GM18909 (cell line): Measurements from ENCODE around the gene KL.

ENCODE experiments used
- ATAC-seq: cut with Tn5 transposase; IDR thresholded peaks from one replicate; pipeline ENCODE4 v1.9.1; 2021; ENCODE audit warnings: mild to moderate bottlenecking; ENCODE audit not compliant: unreplicated experiment, poor library complexity

The KL gene

GRCh38 chr13:33003458-33004019, 12.7 kb upstream of the KL start:
- ATAC-seq = no peak

DNA sequence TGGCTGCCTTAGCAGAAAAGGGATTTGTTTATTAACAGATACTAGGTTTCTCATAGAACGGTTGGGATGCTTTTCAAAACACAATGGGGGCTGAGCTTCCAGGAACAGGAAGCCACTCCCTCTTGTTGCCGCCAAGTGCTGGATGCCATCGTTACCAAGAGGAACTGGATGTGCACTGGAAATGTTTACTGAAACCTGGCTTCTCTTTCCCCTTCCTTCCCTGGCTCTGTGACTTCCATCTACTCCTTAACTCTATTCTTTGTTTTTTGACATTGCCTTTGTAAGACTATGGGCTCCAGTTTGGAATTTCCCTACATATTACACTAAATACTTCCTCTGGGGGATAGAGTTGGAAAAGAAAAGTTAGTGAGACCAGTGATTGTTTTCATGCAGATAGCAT, 11.7 kb upstream of the KL start:
- no peak for ATAC-seq

DNA sequence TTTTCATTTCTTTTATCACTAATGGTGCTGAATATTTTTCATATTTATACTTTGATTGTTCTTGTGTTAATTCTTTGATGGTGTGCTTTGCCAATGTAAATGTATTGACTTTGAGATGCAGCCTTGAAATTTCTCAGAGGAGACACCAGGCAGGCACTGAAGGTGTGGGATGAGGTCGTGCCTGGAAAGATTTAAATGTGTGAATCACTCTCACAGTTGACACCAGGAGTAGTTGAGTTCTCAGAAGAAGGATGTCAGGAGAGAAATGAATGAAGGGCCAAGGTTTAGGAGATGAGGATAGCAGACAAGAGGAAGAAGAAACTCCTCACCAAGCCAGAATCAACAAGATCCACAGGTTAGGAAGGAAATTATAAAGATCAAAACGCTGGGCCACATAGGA, 10.1 kb upstream of the KL start:
- ATAC-seq = no peak

DNA sequence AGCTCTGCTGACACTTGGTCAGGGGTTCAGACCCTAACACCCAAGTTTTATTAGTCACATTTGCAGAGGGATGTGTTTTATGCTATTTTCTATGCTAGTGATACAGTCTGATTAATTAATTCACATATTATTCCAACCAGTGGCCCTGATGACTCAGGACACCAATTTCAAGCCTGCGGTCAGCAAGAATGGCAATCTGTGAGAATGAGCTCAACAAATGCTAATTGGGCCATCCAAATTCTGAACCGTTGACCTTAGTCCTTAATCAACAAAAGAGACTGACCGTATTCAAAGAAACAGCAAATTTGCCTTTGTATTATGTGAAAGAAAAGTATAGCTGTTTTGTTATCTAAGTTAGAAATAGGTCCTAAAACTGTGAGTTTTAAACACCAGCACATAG, 9.6 kb upstream of the KL start:
- no peak for ATAC-seq

DNA sequence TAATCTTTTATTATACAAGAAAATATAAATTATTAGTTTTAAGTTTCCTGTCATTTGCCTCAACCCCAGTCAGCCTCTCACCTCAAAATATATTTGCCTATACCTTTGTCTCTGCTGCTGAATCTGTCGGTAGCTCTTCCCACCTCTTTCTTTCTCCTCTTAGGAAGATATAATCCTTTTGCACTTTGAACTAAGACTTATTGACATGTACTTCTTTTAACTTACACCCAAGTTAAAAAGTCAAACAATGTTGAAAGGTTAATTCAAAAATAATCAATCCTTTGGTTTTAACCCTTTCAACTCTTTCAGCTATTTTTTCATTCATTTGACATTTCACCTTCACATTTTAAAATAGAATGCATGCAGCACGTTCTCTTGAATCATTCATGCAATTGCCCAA, 9.0 kb upstream of the KL start:
- ATAC-seq = no peak

- ATAC-seq = no peak
Measured at GRCh38 chr13:33007950-33008349, 8.3 kb upstream of the KL start.

- ATAC-seq = no peak
Measured at GRCh38 chr13:33008946-33009722, 7.1 kb upstream of the KL start.

DNA sequence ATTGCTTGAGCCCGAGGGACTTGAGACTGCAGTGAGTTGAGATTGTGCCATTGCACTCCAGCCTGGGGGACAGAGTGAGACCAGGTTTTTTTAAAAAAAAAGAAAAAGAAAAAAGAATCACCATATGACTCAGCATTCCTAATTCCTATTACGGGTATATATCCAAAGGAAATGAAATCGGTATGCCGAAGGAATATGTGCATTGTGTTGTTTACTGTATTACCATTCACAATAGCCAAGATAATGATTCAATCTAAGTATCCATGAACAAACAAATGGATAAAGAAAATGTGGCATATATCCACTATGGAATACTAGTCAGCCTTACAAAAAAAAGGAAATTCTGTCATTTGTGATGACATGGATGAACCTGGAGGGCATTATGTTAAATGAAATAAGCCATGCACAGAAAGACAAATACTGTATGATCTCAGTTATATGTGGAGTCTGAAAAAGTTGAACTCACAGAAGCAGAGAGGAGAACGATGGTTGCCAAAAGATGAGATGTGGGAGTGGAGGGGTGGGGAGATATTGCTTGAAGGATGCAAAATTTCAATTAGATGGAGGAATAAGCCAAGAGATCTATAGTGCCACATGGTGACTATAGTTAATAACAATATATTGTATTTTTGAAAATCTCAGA, 4.3 kb upstream of the KL start:
- ATAC-seq = no peak

- no peak for ATAC-seq
Measured at GRCh38 chr13:33014291-33014690, 1.9 kb upstream of the KL start.

DNA sequence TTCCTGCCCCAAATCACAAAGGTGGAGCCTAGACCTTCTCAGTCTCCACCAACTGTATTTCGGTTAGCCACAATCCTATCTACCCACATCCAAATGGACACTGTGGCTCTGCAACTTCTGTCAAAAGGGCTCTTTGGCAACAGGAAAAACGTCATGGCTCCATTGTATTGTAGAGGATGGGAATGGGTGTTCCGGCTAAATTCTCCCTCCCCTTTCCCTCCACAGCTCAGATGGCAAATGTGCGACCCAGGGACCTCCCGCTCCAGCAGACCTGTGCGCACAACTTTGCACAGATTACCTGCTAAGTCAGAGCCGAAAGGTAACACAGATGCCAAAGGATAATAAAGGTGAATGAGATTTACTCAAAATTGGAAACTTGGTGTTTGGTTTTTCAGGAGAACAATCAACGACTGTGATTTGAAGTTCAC, 968 bp upstream of the KL start:
- ATAC-seq = no peak

GRCh38 chr13:33015791-33016323, 366 bp upstream of the KL start:
- peak; percentile 11 for ATAC-seq

DNA sequence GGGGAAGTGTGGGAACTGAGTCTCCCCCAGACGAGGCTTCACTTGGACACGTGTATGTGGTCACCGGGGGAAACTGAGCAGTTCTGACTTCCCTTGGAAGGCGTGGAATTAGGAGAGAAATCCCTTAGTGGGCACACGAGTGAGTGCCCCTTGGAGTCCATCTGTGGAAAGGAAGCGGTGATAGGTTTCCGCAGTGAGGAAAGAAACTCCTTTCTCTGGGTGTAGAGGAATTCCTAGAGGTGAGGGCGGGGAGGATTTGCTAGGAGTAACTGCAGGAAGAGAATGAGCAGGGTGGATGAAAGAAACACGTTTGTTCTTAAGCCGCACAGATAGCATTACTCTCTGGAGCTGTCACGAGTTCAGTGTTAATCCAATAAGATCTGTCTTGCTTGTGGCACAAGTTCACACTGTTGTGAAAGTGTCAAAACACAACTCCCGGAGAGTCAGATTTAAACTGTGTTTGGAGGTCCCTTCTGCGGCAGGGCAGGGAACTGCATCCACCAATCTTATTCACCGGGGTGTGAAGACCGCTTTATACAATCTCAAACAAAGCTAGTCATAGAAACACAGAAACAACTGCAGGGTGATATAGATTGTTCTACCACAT, 1.2 kb downstream of the KL start:
- peak; percentile 79 for ATAC-seq

DNA sequence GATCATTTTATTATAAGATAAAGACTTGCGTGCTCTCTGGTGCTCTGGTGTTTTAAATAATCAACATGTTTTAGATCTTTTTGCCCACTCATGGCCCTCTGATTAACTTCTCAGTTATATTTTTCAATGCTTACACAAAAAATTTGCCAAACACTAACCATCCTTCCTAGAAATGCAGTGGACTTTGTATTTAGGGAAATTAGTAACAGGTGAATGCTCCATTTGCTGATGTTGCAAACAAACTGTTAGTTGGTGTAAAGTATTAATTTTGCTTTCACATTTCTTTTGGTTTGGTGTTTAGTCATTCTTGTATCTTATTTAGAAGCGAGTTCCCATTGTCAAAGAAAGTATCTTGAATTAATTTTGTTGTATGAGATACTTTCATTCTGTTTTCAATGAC, 2.7 kb downstream of the KL start:
- ATAC-seq = no peak

DNA sequence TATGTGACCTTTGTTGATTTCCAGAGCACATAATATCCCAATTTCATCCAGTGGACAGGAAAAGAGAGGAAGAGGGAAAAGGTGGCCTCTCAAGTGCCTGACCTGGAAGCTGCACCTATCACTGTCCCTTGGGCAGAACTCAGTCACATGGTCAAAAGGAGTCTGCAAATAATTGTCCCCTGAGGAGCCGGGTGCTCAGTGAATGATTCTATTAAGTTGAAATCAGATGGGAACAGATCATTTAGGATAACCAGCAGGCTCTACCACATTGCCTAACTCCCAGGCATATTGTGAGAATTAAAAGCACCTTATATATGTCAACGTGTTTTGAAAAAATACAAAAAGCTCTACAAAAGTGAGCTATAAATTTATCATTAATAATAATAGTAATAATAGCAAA, 6.8 kb downstream of the KL start:
- no peak for ATAC-seq

DNA sequence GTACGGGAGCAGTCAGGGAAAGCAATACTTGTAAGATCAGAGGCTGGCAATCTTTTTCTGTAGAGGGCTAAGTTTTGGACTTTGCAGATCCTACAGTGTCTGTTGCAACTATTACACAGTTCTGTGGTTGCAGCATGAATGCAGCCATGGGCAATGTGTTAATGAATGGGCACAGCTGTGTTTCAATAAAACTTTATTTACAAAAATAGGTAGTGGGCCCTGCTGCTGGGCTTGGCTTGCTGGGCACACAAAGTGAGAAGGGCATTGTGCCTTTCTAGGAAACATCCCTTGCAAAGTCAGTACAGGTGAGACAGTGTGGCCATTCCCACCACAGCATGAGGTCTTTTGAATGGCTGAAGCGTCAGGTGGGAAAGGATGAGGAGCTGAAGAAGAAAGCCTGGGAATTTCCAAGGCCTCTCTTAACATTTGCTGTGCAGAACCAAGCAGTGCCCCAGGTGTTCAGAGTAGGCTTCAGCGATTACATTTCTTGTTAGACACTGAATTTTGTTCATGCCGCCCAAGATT, 9.1 kb downstream of the KL start:
- ATAC-seq = no peak

- no peak for ATAC-seq
Measured at GRCh38 chr13:33026489-33027152, 10.4 kb downstream of the KL start.

- no peak for ATAC-seq
Measured at GRCh38 chr13:33028620-33029019, 12.4 kb downstream of the KL start.

DNA sequence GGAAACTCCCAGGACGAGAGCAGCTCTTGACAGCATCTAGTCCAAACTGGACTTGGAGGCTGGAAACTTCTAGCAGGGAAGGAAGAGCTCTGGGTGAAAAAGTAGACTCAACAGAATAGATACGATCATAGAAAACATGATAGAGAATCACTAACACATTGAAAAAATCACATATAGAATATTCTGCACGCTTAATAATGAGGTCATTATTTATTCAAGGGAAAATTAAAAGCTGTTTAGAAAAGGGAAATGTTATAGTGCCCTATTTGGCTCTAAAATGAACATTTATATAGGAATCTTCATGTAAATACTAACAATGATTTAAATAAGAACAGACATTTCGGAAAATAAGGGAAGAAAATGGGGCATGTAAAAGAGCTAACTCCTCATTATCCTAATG, 15.1 kb downstream of the KL start:
- ATAC-seq = no peak

DNA sequence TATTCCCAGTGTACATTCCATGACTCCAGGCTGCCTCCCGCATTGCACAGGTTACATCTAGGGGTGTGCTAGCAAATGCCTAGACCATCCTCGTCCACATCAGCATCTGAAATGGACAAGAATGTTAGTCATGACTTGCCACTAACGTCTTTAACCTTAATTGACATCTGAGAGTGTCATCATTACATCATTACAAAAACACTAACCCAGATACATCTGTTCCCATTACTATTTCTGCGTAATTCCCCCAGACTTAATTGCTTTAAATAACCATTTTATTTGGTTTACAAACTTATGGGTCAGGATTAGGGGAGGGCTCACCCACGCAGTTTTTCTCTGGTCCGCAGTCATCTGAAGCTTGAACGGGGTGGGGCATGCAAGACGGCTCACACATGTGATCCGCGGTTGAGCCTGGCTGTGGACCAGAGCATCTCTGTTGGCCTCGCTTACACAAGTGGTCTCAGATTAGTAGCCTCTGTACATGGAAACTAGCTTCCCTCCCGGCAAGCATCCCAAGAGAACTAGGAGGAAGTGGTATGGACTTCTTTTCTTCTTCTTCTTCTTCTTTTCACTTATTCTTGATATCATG, 15.9 kb downstream of the KL start:
- no peak for ATAC-seq
